Activated CD4-positive, alpha-beta T cell treated with anti-CD3 and anti-CD28 coated beads, Interleukin-2, Interleukin-4, amounts not matched to agents 100 ng/mL and 50 ng/mL, durations not matched to agents 16 hours and 8 hours (primary cell): ENCODE measurements around the gene CELF2.
A peak's percentile ranks its signal among the peaks of the same experiment; 100 is the strongest.
"Not testable (repeated sequence)": the region's sequence is repeated elsewhere in the genome, so short reads cannot be mapped to it uniquely, and the experiment has no call there.

ENCODE experiments used
- DNase-seq: peaks from one replicate; pipeline ENCODE4 v3.0.0-alpha.2; 2020; ENCODE audit warnings: low spot score

Gene CELF2

DNA sequence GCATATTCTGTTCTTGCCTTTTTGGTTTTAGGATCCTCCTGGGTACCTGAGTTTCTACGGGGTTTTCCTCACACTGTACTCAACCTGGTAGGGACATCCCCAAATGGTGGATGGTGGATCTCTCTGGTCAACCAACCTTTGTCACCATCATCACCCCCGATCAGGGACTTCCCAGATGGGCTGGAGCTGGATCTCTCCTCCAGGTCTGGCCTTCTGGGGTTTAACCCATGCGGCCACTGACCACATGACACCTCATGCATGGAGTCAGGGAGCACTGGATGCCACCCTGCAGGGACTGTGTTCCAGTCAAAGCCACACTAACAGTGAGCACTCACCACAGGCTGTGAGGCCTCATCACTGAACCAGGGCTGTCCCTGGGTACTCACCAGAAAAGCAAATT is 80.0 kb downstream of the CELF2 start:
- peak; percentile 13 for DNase-seq

DNA sequence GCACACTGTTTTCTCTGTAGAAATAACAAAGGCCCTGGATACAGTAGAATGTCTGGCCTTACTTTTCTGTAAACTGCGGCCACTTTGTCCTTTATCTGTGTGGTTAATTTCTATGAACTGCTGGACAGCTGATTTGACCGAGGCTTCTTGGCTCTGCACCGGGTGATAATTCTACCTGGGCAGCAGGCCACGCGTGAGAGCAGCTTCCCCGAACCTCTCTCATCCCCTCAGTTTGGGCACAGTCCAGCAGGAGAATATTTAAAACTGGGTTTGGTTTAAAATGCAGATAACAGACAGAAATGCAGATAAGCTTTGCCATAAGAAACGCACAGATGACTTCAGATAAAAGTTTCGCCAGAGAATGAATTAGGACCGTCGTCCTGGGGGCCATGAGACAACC is 81.0 kb downstream of the CELF2 start:
- DNase-seq: no peak

DNA sequence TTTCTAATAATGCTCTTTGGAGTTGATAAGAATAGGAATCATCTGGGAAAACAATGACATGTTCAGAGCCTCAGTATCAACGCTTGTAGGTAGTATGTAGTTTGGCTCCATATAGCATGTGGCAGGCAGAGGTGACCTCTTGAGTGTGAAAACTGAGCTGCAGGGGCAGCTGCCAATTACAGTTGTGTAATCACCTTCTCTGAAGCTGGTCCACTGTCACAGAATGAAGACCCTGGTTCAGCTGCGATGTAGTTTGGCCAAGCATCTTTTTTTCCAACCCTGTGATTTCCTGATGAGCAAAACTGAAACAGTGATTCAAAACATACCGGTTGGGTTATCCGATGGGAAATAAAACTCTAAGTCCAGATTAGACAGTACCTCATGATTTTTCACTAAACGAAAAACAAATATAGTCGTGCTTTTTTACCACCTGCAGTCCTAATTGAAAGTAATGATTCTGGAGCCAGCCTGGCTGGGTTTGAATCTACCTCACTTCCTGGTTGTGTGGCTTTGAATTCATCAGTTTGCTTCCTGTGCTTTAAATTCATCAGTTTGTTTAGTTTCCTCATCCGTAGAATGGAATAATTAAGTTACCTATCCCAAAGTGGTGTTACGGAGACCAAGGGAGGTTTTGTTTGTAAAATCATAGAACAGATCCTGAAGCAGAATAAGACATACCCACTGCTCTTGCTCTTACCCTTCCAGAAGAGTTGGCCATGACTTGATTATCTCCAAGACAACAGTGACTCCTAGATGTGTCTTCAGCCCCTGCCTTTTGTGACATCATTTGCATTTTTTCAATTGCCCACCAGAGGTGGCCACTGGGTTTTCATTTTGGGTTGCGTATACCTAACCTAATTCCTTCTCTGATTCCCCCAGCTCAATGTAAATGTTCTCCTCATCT is 87.4 kb downstream of the CELF2 start:
- peak; percentile 18 for DNase-seq

DNA sequence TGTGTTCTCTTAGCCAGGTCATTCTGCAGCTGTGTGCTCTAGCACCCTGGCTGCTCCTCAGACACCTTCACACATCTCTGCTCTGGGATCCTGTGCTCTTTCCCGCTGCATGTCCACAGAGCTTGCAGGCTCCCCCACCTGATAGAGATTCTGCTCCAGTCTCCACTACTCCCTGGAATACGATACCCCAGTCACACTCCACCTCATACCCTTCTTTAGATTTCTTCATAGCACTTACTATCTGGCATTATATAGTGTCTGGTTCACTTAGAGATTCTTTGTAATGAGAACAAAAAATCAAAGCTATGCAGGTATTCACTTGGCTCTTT is 88.0 kb downstream of the CELF2 start:
- DNase-seq: no peak

DNA sequence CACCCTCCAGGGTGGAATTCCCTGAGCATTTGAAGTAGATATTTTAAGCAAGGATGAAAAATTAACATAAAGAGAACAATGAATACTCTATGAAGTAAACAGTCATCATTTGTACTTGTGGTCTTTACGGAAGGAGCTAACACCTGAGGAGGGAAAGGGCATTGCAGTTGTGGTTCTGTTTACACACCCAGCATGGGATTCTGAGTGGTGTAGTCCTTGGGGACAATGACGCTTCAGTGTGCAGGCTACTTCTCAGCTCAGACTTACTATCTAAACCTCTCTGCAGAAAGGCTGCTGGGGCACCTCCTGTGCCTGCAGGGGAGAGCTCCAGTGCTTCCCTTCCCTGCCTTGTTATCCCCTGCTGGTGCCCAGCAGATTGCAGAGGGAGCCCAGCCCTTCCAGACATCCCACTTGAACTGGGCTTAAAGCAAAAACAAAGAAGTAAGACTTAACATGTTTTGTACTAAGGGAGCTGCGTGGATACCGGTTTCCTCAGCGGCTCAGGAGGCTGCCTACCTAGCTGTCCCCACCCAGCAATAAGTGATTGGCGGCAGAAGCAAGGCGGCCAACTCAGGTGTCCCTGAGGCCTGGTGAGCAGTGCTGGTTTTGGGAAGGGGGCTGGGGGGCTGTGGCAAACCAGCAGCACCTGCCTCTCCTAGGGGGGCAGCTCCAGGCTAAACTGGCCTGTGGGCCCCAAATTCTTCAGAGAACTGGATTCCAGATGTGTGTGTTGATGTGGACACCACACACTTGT is 89.1 kb downstream of the CELF2 start:
- no peak for DNase-seq

DNA sequence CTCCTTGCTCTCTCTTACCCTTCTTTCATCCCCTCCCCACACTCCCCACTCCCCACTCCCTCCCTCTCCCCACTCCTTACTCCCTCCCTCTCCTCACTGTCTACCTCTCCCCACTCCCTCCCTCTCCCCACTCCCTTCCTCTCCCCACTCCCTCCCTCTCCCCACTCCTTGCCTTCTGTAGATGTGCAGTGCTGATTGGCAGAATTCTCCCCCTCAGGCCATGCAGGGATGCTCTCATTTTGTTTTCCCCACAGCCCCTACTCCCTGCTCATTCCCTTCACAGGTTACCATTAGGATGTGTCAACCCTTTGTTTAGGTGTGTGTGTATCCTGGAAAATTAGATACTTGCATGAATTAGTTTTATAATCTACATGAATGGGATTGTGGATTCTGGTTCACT is 90.3 kb downstream of the CELF2 start:
- no peak for DNase-seq

DNA sequence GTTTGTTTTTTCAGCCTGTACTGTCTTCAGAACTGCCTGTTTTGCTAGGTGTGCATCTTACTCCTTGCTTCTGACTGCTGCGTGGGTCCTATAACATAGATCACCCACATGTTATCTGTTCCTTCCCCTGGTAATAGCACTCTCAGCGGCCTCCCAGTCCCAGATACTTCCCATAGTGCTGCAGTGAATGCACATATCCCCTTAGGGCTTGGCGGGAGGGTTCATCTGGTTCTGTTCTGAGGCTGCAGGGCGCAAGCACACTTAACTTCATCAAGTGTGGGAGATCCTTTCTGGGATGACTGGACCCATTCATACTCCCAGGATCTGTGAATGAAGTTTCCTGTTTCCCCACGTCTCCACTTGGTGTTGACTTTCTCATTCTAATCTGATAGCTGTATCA is 90.7 kb downstream of the CELF2 start:
- DNase-seq: no peak

DNA sequence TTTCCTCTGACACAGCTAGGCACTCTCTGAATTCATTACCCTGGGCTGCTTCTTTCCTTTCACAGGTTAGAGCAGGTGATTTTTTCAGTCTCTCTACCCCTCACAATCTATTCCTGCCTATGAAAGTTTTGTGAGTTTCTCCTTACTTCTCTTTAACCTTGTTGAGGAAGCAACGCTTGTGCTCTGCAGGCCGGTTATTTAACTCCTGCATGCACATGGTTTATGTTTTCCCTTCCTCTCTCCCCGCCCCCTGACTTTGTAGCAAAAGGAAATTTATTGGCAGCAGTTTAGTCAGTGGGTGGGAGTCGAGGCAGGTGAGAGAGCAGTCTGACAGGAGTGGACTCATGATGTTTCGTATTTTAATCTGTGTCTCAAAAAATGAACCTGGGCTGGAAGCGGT is 91.9 kb downstream of the CELF2 start:
- DNase-seq: no peak

DNA sequence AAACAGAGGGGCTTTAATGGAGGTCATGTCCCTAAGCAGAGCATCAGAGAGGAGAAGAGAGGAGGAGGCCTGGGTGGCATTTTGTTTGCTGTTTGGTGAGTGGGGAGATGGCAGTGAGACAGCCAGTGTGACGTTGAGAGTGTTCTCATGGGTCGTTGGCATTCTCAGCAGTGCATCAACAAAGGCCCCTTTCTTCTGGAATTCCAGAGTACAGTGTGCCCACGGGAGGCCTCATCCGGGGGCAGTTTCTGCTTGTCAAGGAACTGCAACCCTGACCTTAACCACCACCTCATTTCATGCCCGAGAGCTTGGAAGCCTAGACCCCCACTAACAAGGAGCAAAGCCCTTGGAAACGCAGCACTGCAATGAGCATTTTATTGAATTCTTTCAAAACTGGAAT is 92.9 kb downstream of the CELF2 start:
- DNase-seq: no peak

DNA sequence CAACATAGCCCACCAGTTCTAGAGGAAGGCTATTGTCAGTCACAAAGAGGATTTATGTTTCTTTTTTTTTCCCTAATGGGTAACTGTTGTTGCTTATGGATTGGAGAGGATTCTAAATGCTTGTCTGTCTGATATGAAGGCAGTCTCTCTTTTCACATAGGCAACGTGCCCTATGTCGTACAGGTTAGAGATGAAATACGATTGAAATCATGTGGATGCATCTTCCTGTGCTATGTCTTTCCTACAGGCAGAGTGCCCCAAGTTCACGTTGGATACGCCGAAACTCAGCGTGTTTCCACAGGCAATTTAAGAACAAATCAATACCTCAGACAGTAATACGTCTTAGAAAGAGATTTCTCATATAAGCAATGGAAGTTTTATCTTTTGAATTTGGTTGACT is 93.8 kb downstream of the CELF2 start:
- no peak for DNase-seq

DNA sequence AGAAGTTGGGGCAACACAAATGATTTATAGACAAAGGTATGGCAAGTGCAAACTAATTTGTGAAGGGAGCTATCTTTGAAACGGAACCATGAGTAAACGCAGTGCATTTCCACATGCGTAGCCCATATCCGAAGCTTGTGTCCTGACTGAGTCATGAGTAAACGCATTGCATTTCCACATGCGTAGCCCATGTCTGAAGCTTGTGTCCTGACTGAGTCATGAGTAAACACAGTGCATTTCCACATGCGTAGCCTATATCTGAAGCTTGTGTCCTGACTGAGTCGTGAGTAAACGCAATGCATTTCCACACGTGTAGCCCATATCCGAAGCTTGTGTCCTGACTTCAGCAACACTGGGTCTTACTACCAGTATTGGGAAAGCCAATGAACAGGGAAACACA is 95.0 kb downstream of the CELF2 start:
- DNase-seq: no peak

DNA sequence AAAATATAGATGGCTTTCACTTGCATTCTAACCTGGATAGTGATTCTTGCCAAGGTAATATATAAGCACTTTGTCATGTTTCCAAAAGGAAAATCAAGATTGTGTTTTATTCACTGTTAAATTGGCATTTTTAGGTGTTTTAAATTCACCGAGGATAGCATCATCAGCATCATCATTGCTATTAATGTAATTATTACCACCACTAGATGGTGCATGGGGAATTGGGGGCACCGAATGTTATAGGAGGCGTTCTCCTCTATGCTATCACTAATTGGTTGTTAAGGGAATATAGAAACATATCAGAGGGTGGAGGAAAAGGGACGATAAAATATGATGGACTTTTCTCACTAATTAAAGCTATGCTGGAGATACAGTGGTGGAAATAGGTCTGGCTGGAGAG is 95.5 kb downstream of the CELF2 start:
- peak; percentile 31 for DNase-seq

DNA sequence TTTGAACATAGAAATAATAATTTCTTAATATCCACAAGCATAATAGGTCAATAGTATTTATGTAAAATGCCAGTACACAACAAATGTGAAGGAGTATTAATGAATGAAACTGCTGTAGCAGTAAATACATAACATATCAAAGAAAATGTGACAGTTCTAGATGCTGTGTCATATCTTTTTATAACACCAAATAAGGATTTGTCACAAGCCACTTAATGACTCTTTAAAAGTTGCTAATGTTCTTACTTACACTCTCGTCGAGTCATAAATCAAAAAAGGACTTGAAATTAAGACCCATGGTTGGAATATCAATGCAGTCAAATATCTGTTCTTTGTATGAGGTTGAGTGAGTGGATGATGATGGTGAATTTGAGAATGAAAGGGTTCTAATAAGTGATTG is 96.6 kb downstream of the CELF2 start:
- DNase-seq: no peak

DNA sequence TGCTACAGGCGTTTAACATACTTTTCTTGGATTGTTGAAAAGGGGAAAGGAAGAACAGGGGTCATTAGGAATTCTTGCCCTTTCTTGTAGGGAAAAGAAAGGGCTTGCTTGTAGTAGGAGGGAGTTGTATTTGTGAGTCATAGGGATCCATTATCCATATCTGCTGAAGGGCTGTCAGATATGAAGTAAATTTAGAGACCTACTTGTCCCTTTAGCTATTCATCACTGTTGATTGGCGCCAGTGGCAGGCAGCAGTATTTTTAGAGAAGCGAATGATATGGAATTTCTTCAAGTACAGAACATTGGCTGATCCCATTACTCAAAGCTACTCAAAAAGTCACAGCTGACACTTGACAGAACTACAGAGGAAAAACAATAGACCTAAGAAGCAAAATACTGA is 97.7 kb downstream of the CELF2 start:
- DNase-seq: no peak

DNA sequence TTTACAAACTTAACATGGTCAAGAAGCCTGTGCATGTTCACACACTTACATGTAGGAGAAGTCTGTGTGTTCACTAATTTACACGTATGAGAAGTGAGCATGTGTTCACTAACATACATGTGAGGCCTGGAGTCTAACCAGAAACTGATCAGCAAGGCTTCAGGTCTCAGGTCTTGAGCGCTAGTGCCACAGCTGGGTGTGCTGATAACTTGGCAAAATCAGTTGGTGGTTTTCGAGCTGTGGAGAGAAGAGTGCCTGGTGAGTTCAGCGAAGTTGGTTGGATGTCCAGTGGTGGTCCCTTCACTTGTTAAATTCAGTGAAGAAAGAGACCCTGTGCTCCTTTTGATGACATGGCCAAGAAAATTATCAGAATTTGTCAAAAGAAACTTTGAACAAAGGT is 98.7 kb downstream of the CELF2 start:
- DNase-seq: no peak

DNA sequence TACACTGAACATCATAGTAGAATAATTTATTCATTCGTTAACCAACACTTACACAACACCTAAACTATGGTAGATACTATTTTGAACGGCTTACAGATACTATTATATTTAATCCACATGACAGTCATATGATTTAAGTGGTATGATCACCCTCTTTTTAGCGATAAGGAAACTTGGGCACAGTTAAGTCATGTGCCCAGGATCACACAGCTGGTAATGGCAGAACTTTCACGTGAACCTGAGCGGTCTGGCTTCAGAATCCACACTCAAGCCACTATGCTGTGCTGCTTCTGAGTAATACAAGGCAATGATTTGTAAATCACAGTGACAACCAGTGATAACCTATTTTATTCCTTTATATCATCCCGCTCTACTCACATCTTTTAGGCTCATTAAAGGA is 99.1 kb downstream of the CELF2 start:
- DNase-seq: no peak

DNA sequence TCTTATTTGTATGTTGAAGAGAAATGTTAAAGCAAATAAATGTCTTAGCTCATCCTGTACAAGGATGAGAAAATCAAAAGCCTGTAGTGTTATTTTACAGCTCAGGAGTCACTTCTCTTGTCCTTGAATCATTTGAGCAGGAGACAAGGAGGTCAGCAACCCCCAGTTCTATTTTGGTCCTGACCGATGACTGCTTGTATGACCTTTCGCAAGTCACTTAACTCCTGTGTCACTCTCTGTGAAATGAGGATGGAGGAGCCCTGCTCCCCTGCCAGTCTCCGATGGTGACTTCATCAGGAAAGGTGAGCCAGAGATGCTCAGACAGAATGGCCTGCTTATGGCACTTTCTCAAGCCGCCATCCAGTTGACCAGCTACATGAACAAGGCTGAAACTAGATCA is 101.0 kb downstream of the CELF2 start:
- no peak for DNase-seq

DNA sequence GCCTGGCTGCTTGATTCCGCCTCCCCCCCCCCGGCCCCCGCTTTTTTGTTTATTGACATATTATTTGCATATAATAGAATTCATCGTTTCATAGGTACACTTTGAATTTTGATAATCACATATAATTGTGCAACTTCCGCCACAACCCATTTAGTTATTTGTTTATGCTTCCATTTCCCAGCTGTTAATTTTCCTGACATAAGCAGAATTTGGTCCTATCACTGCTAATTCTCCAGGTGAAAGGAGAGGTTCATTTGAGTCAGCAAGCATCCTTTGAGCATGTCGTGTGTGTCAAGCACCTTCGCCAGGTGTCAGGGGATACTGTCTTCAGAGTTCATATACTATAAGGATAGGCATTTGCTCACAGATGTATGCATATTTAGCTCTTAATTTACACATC is 102.2 kb downstream of the CELF2 start:
- DNase-seq: no peak

DNA sequence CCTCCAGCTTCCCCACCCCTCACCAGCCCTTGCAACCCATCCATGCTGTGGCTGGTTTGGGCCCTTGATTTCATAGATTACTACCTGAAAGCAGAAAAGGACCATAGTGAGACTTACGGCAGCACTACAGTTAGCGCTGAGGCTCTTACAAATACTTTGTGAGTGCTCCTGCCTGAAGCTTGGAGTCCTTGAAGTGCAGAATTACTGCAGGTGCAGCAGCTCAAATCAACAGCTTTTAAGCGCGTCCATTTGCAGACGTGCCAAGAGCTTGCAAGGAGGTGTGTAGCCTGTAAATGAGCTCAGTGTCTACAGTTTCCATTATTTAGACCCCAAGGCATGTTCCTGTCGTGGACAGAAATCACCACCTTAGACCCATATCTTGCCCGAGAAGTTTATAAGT is 103.0 kb downstream of the CELF2 start:
- DNase-seq: no peak

DNA sequence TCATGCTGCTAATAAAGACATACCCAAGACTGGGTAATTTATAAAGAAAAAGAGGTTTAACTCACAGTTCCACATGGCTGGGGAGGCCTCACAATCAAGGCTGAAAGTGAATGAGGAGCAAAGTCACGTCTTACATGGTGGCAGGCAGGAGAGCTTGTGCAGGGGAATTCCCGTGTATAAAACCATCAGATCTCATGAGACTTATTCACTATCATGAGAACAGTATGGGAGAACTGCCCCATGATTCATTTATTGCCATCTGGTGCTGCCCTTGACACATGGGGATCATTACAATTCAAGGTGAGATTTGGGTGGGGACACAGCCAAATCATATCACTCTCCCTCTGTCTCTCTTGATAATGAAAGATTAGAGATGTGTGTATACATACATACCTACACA is 106.2 kb downstream of the CELF2 start:
- not testable (repeated sequence) for DNase-seq

DNA sequence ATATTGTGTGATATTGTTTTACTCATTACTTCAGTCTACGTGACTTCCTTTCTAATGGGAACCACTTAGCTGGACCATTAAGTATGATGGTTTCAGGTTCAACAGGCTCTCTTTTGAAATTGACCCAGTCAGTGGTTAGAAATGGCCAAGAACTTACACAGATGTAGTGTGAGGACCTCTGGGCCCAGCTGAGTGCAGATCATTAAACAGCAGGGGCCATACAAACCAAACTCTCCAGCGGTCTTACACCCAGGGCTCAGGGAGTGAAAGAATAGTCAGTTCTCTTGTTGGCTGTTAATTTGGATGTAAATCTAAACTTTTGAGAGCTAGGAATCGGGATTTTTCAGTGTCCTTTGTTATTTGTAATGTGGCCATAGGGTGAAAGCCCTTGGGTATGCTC is 107.3 kb downstream of the CELF2 start:
- DNase-seq: no peak

DNA sequence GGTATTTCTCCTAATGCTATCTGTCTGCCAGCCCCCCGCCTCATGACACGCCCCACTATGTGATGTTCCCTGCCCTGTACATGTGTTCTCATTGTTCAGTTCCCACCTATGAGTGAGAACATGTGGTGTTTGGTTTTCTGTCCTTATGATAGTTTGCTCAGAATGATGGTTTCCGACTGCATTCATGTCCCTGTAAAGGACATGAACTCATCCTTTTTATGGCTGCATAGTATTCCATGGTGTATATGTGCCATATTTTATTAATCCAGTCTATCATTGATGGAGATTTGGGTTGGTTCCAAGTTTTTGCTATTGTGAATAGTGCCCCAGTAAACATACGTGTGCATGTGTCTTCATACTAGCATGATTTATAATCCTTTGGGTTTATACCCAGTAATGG is 109.3 kb downstream of the CELF2 start:
- DNase-seq: not testable (repeated sequence)

DNA sequence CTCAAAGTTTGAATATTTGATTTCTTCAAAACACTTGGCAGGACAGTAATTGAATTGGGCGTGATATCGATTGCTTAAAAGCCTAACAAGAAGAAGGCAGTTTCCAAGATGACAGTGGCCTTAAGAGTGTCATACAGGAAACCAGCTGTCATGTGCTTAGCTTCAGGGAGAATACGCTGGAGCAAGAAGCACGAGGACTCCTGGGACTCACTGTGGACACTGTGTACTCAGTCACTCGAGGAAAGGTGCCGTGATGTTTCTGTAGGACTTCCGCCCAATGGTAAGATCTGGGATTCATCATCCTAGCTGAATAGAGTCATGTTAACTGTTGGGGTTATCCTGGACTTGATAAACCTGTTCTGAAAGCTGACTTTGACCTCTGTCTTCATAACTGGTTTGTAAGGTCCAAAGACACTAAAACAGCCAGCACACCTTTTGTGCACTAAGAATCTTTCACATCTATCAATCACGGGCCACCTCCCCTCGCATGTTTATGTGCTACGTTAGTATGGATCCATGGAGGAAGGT is 113.5 kb downstream of the CELF2 start:
- DNase-seq: no peak
